H1 (cell line): ENCODE results near the gene LHFPL6. TPM values are rescaled to one million over a fixed set of nuclear protein-coding genes. Genes with fewer than 3 reads are reported as not detected.

Experiments
- CTCF ChIA-PET: fragments of 300-600 bp; sonication (Branson Sonifier 250); formaldehyde crosslinking; loops from one replicate; lab custom pipeline; 2021; ENCODE audit not compliant: partially characterized antibody; lab: Charles Lee
- POLR2A ChIA-PET: fragments of 300-600 bp; sonication (Branson Sonifier 250); formaldehyde crosslinking; loops from one replicate; lab custom pipeline; 2021; ENCODE audit warnings: inconsistent platforms; ENCODE audit not compliant: partially characterized antibody; lab: Charles Lee
- DNase-seq, 2 experiments: peaks; one replicate each; pipeline versions ENCODE4 v3.0.0 to v3.0.0-alpha.2; 2010 to 2022; ENCODE audit warnings: low spot score in 2 of 2, low read depth in 1 of 2, mixed read lengths in 1 of 2
- FAIRE-seq: peaks from 2 replicates; lab custom pipeline; 2011; peaks lifted over from hg19 to GRCh38; lab: Jason Lieb, UNC
- H2AFZ ChIP-seq: 2 replicates; pipeline ENCODE4 v1.8.1; 2012; ENCODE audit warnings: low read length, inconsistent platforms
- H2AK5ac ChIP-seq: 2 replicates; pipeline ENCODE4 v1.6.1; 2013; ENCODE audit warnings: low read depth, low read length
- H2BK120ac ChIP-seq: replicated peaks from 2 replicates; pipeline ENCODE3; 2013; ENCODE audit warnings: low read depth, low read length, inconsistent platforms
- H2BK12ac ChIP-seq: 2 replicates; pipeline ENCODE4 v1.6.1; 2013; ENCODE audit warnings: low read depth, low read length
- H2BK15ac ChIP-seq: 2 replicates; pipeline ENCODE4 v1.6.1; 2013; ENCODE audit warnings: low read length
- H2BK20ac ChIP-seq: 2 replicates; pipeline ENCODE4 v1.6.1; 2013; ENCODE audit warnings: low read length
- H2BK5ac ChIP-seq: 2 replicates; pipeline ENCODE4 v1.6.1; 2013; ENCODE audit warnings: low read depth, low read length
- H3K14ac ChIP-seq: 2 replicates; pipeline ENCODE4 v1.6.1; 2013; ENCODE audit warnings: inconsistent platforms; ENCODE audit not compliant: insufficient read length
- H3K18ac ChIP-seq: 2 replicates; pipeline ENCODE4 v1.6.1; 2013; ENCODE audit warnings: low read length; ENCODE audit errors: extremely low read depth
- H3K23ac ChIP-seq: 2 replicates; pipeline ENCODE4 v1.6.1; 2013; ENCODE audit warnings: inconsistent platforms; ENCODE audit not compliant: insufficient read length
- H3K23me2 ChIP-seq: 2 replicates; pipeline ENCODE4 v1.6.1; 2013; ENCODE audit warnings: low read depth, low read length
- H3K27ac ChIP-seq: 2 replicates; pipeline ENCODE4 v1.6.1; 2011; ENCODE audit warnings: low read depth, low read length, inconsistent platforms
- H3K27me3 ChIP-seq, 4 experiments: replicated peaks in 1 of 4; 1 replicate in 1 of 4; 2 replicates in 3 of 4; pipeline versions ENCODE4 v1.6.1 to v1.8.1; 2011 to 2013; ENCODE audit warnings: low read length in 3 of 4, mild to moderate bottlenecking in 3 of 4, inconsistent platforms in 2 of 4, mixed read lengths in 2 of 4, moderate library complexity in 1 of 4; ENCODE audit not compliant: control insufficient read depth in 3 of 4, insufficient read depth in 3 of 4; ENCODE audit errors: extremely low read depth in 1 of 4
- H3K36me3 ChIP-seq, 4 experiments: 2 replicates each; pipeline versions ENCODE4 v1.6.1 to v1.8.1; 2011 to 2013; ENCODE audit warnings: mild to moderate bottlenecking in 4 of 4, low read length in 3 of 4, moderate library complexity in 2 of 4, control low read depth in 1 of 4, inconsistent platforms in 1 of 4; ENCODE audit not compliant: insufficient read depth in 4 of 4, control insufficient read depth in 2 of 4
- H3K4ac ChIP-seq: replicated peaks from 2 replicates; pipeline ENCODE3; 2013; ENCODE audit warnings: low read length, low read depth, mixed read lengths, inconsistent platforms; ENCODE audit not compliant: insufficient read length
- H3K4me1 ChIP-seq, 4 experiments: replicated peaks in 1 of 4; 1 replicate in 1 of 4; 2 replicates in 3 of 4; pipeline versions ENCODE4 v1.6.1 to v1.8.1; 2011 to 2013; ENCODE audit warnings: low read length in 3 of 4, inconsistent platforms in 2 of 4, mixed read lengths in 1 of 4; ENCODE audit not compliant: insufficient read depth in 4 of 4, control insufficient read depth in 3 of 4
- H3K4me2 ChIP-seq, 2 experiments: 2 replicates each; pipeline versions ENCODE4 v1.6.1 to v1.8.1; 2011 to 2013; ENCODE audit warnings: low read depth in 2 of 2, low read length in 2 of 2, control low read depth in 1 of 2, inconsistent platforms in 1 of 2, mild to moderate bottlenecking in 1 of 2; ENCODE audit not compliant: insufficient read depth in 1 of 2
- H3K4me3 ChIP-seq, 4 experiments: fragments of 200-600, 300-600 bp in 1 of 4; sonication (generic), shearing (Covaris generic), sonication (Bioruptor Twin) in 1 of 4; 2 replicates each; pipeline versions ENCODE4 v1.5.1 to v1.8.1; 2011 to 2016; ENCODE audit warnings: low read length in 4 of 4, low read depth in 3 of 4, control low read depth in 2 of 4, inconsistent platforms in 2 of 4, mild to moderate bottlenecking in 2 of 4, mixed read lengths in 1 of 4, moderate library complexity in 1 of 4; ENCODE audit not compliant: insufficient read depth in 2 of 4; ENCODE audit errors: extremely low read depth in 1 of 4
- H3K56ac ChIP-seq: replicated peaks from 2 replicates; pipeline ENCODE3; 2013; ENCODE audit warnings: low read depth, mild to moderate bottlenecking, mixed read lengths, low read length, inconsistent platforms; ENCODE audit not compliant: insufficient read length
- H3K79me1 ChIP-seq: 2 replicates; pipeline ENCODE4 v1.6.1; 2013; ENCODE audit warnings: low read depth, low read length, control low read depth
- H3K79me2 ChIP-seq, 2 experiments: 2 replicates each; pipeline versions ENCODE4 v1.6.1 to v1.8.1; 2012 to 2013; ENCODE audit warnings: low read length in 2 of 2, mild to moderate bottlenecking in 2 of 2, inconsistent platforms in 1 of 2; ENCODE audit not compliant: insufficient read depth in 2 of 2, control insufficient read depth in 1 of 2
- H3K9ac ChIP-seq, 4 experiments: replicated peaks in 1 of 4; 1 replicate in 1 of 4; 2 replicates in 3 of 4; pipeline versions ENCODE4 v1.6.1 to v1.8.1; 2011 to 2013; ENCODE audit warnings: low read depth in 3 of 4, low read length in 3 of 4, control low read depth in 2 of 4, mild to moderate bottlenecking in 2 of 4, moderate library complexity in 2 of 4, inconsistent platforms in 1 of 4; ENCODE audit errors: extremely low read depth in 1 of 4
- H3K9me3 ChIP-seq, 2 experiments: 2 replicates each; pipeline versions ENCODE4 v1.6.1 to v1.8.1; 2012 to 2013; ENCODE audit warnings: mild to moderate bottlenecking in 2 of 2, moderate library complexity in 2 of 2, control low read depth in 1 of 2, inconsistent platforms in 1 of 2, low read depth in 1 of 2, low read length in 1 of 2, mixed read lengths in 1 of 2; ENCODE audit not compliant: insufficient read depth in 2 of 2
- H4K20me1 ChIP-seq, 2 experiments: replicated peaks in 1 of 2; 2 replicates each; pipeline versions ENCODE3 to v1.8.1; 2011 to 2013; ENCODE audit warnings: inconsistent platforms in 2 of 2, low read length in 2 of 2, mild to moderate bottlenecking in 1 of 2; ENCODE audit not compliant: insufficient read depth in 2 of 2, control insufficient read depth in 1 of 2
- H4K5ac ChIP-seq: 2 replicates; pipeline ENCODE4 v1.6.1; 2013; ENCODE audit warnings: low read length, low read depth, mixed read lengths, inconsistent platforms; ENCODE audit not compliant: insufficient read length
- H4K8ac ChIP-seq: 2 replicates; pipeline ENCODE4 v1.8.0; 2013; ENCODE audit warnings: mild to moderate bottlenecking, moderate library complexity, low read length, inconsistent platforms; ENCODE audit not compliant: insufficient read depth; ENCODE audit errors: extremely low read depth
- H4K91ac ChIP-seq: replicated peaks from 2 replicates; pipeline ENCODE3; 2013; ENCODE audit warnings: low read length, mixed read lengths, inconsistent platforms; ENCODE audit not compliant: insufficient read length
- CTCF ChIP-seq, 3 experiments: IDR thresholded peaks; 1 replicate in 2 of 3; 2 replicates in 1 of 3; pipeline versions ENCODE4 v1.5.1 to v1.6.1; 2011; ENCODE audit warnings: low read length in 3 of 3, mild to moderate bottlenecking in 3 of 3, inconsistent platforms in 2 of 3, low read depth in 1 of 3, moderate library complexity in 1 of 3; ENCODE audit not compliant: insufficient read depth in 1 of 3; ENCODE audit errors: control extremely low read depth in 1 of 3
- HDAC6 ChIP-seq: IDR thresholded peaks from one replicate; pipeline ENCODE4 v1.7.1; 2012; ENCODE audit warnings: low read depth, mild to moderate bottlenecking, inconsistent platforms, low read length, moderate library complexity
- RAD21 ChIP-seq, 2 experiments: IDR thresholded peaks in 1 of 2; conservative IDR thresholded peaks in 1 of 2; 2 replicates each; pipeline ENCODE4 v1.6.1; 2011; ENCODE audit warnings: low read depth in 2 of 2, low read length in 2 of 2, improper control_type of control experiment in 1 of 2, inconsistent platforms in 1 of 2, mild to moderate bottlenecking in 1 of 2, moderate library complexity in 1 of 2
- TEAD4 ChIP-seq: IDR thresholded peaks from 2 replicates; pipeline ENCODE4 v1.6.1; 2012; ENCODE audit warnings: low read depth, low read length, inconsistent platforms, mixed read lengths
- YY1 ChIP-seq: IDR thresholded peaks from 2 replicates; pipeline ENCODE4 v1.6.1; 2011; ENCODE audit warnings: low read depth, mild to moderate bottlenecking, low read length
- WGBS, 2 experiments: shearing (Covaris generic) in 1 of 2; methylation state at CpG; one replicate each; pipeline versions ENCODE4 v1.1.6 to v1.1.7; 2013 to 2015; ENCODE audit warnings: low lambda C conversion rate in 2 of 2, mixed read lengths in 2 of 2, inconsistent platforms in 1 of 2, low coverage in 1 of 2, missing lambda C conversion rate in 1 of 2; ENCODE audit not compliant: insufficient replicate concordance in 2 of 2, insufficient coverage in 1 of 2, insufficient read length in 1 of 2; ENCODE audit errors: extremely low coverage in 1 of 2, missing lambda C conversion rate in 1 of 2; 5-methylcytosine and 5-hydroxymethylcytosine counted together
- polyA plus RNA-seq, 7 experiments: library from polyadenylated mRNA; depleted of rRNA in 3 of 7; stranded (reverse) in 5 of 7; unstranded in 2 of 7; fragments of >200 nt in 5 of 7; fragments of 200-250 nt in 2 of 7; gene quantifications; 1 replicate in 5 of 7; 2 replicates in 1 of 7; 4 replicates in 1 of 7; pipeline versions ENCODE4 v1.2.1 to v1.2.3, GENCODE V29; 2011 to 2013; ENCODE audit warnings: missing spikeins in 2 of 7, mixed read lengths in 2 of 7
- total RNA-seq: library from RNA; stranded (reverse); fragmentation: NEBNext Ultra II Directional; extraction: Animal tissue kit (Norgen Biotek cat#: 25700); gene quantifications from 2 replicates; pipeline ENCODE4 v1.2.1, GENCODE V29; 2021

LHFPL6 gene
- total and polyA plus RNA-seq, 2 of the 8 experiments (the other 6 are each of a cell fraction or from before 2014, with no cell fraction given): 7.6 to 17.0 TPM

DNA sequence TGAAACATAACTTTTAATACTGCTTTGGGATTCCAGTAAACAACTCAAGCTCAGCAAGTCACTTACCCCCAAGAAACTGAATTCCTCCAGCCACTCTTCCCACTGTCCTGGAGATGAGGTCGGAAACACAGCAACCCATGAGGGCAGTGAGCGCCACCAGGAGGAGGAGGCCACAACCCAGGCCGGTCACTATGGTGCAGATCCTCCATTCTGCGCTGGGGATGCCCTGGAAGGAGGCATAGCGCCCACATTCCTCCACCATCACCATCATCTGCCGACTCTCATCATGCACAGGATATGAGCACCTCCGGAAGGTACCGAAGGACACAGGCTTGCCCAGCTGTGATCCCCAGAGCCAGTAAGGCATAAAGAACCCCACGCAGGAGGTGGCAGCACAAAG is 2.2 kb downstream of the LHFPL6 start:
- no peak overlapping the region for H3K18ac ChIP-seq
- H2BK120ac ChIP-seq: no peak overlapping the region
- H3K27ac ChIP-seq: no peak overlapping the region
- no peaks in the 10 kb centered on the region; a peak in 1 of 4 replicates for H3K79me2 ChIP-seq
- H2BK15ac ChIP-seq: no peak overlapping the region
- no peaks in the 10 kb centered on the region for H3K36me3 ChIP-seq
- ChIA-PET POLR2A (no interaction called here), CTCF (interaction anchor here (0.7 to 3.8 kb wide), 25 partner anchors 9 to 552 kb away, joined by 3 to 29 read pairs (median 4); no protein-coding TSS in a partner anchor)
- 57% methylated on average over 9 of the region's 9 CpGs; no CpG with 5 or more reads in 1 of the 2 experiments for WGBS, 2 experiments
- no peak overlapping the region for H3K4me3 ChIP-seq
- no peak overlapping the region for H3K56ac ChIP-seq
- TF ChIP-seq YY1 (peak; percentile 64; the same call in 1 of the 2 replicates), RAD21 (IDR thresholded peaks at IDR 0.05 in 1 of 2, conservative IDR thresholded peaks at IDR 0.05 in 1 of 2; ENCODE audit: low read depth in 2 of 2, low read length in 2 of 2) (peak; percentile 90 to 94), CTCF (IDR thresholded peaks at IDR 0.05; ENCODE audit: control extremely low read depth in 1 of 3, insufficient read depth in 1 of 3, low read depth in 1 of 3, low read length in 3 of 3) (peak; percentile 76 to 92 (median 88)), HDAC6 (no peak), TEAD4 (peak; percentile 3; the same call in 1 of the 2 replicates)
- H2BK5ac ChIP-seq: no peak overlapping the region
- no peak overlapping the region for H2AK5ac ChIP-seq
- H3K14ac ChIP-seq: no peak overlapping the region
- H3K4me2 ChIP-seq: no peak overlapping the region
- no peaks in the 10 kb centered on the region for H3K79me1 ChIP-seq
- peaks cover 7% of the 10 kb centered on the region for H3K23me2 ChIP-seq
- H3K4ac ChIP-seq: no peak overlapping the region
- H3K23ac ChIP-seq: no peak overlapping the region
- no peak overlapping the region for H2BK20ac ChIP-seq
- peaks cover 0 to 8% (median 4%) of the 10 kb centered on the region in 4 experiments; a peak in 2 of 7 replicates for H3K27me3 ChIP-seq
- peak; percentile 83 for FAIRE-seq
- H4K8ac ChIP-seq: no peak overlapping the region
- H3K9me3 ChIP-seq: no peaks in the 10 kb centered on the region
- no peak overlapping the region for H4K91ac ChIP-seq
- H3K4me1 ChIP-seq: peaks cover 0 to 6% (median 2%) of the 10 kb centered on the region in 4 experiments; a peak in 2 of 7 replicates
- no peak overlapping the region for H2BK12ac ChIP-seq
- H4K5ac ChIP-seq: no peak overlapping the region
- no peak overlapping the region for H3K9ac ChIP-seq
- H2AFZ ChIP-seq: no peak overlapping the region
- DNase-seq: peak in 1 of 2 experiments; percentile 65
- H4K20me1 ChIP-seq: no peaks in the 10 kb centered on the region
